OCI-LY1 (cell line): ENCODE results near the gene CAMTA1.

ENCODE experiments used
- H2AFZ ChIP-seq: fragments of 200-600 bp; sonication (generic), shearing (Covaris generic); 2 replicates; pipeline ENCODE4 v1.6.0; 2014; ENCODE audit warnings: antibody characterized with exemption, mild to moderate bottlenecking, low read length
- H3F3A ChIP-seq: fragments of 200-600 bp; sonication (generic), shearing (Covaris generic); 2 replicates; pipeline ENCODE4 v1.6.0; 2014; ENCODE audit warnings: mild to moderate bottlenecking, antibody characterized with exemption, low read length, moderate library complexity; ENCODE audit not compliant: insufficient read depth
- H3K27ac ChIP-seq: fragments of 200-600 bp; sonication (generic); 2 replicates; pipeline ENCODE4 v1.5.1; 2014; ENCODE audit warnings: low read length, mixed run types, mild to moderate bottlenecking, low read depth; ENCODE audit not compliant: poor library complexity, severe bottlenecking
- H3K27me3 ChIP-seq: fragments of 200-600 bp; sonication (generic); 2 replicates; pipeline ENCODE4 v1.6.0; 2014; ENCODE audit warnings: antibody characterized with exemption, mild to moderate bottlenecking, low read length, moderate library complexity; ENCODE audit not compliant: insufficient read depth
- H3K36me3 ChIP-seq: fragments of 200-600 bp; sonication (generic); 2 replicates; pipeline ENCODE4 v1.6.1; 2014; ENCODE audit warnings: mild to moderate bottlenecking, antibody characterized with exemption, low read length, moderate library complexity, mixed read lengths; ENCODE audit not compliant: insufficient read depth
- H3K4me1 ChIP-seq: fragments of 200-600 bp; sonication (generic); 2 replicates; pipeline ENCODE4 v1.5.1; 2014; ENCODE audit warnings: mild to moderate bottlenecking, low read length, moderate library complexity; ENCODE audit not compliant: insufficient read depth, severe bottlenecking
- H3K4me2 ChIP-seq: fragments of 200-600 bp; sonication (generic), shearing (Covaris generic); 2 replicates; pipeline ENCODE4 v1.6.1; 2014; ENCODE audit warnings: low read length
- H3K4me3 ChIP-seq: fragments of 200-600 bp; sonication (generic); 2 replicates; pipeline ENCODE4 v1.5.1; 2014; ENCODE audit warnings: low read length, low read depth, mild to moderate bottlenecking, mixed read lengths; ENCODE audit not compliant: poor library complexity, severe bottlenecking
- H3K79me2 ChIP-seq: fragments of 200-600 bp; shearing (Covaris generic); 2 replicates; pipeline ENCODE4 v1.6.1; 2016; ENCODE audit warnings: mixed run types, low read length, mixed read lengths; ENCODE audit not compliant: insufficient read depth
- H3K9ac ChIP-seq: fragments of 200-600 bp; sonication (generic), shearing (Covaris generic); 2 replicates; pipeline ENCODE4 v1.6.1; 2014; ENCODE audit warnings: mild to moderate bottlenecking, low read length, mixed read lengths
- H3K9me2 ChIP-seq: fragments of 200-600 bp; sonication (generic), shearing (Covaris generic); 2 replicates; pipeline ENCODE4 v1.6.1; 2014; ENCODE audit warnings: low read depth, mild to moderate bottlenecking, low read length, mixed read lengths
- H3K9me3 ChIP-seq: fragments of 200-600 bp; shearing (Covaris generic); 2 replicates; pipeline ENCODE4 v1.6.1; 2014; ENCODE audit warnings: low read length, mixed read lengths
- H4K20me1 ChIP-seq: fragments of 200-600 bp; sonication (generic), shearing (Covaris generic); 2 replicates; pipeline ENCODE4 v1.6.0; 2016; ENCODE audit warnings: mild to moderate bottlenecking, low read length; ENCODE audit not compliant: insufficient read depth
- CTCF ChIP-seq: fragments of 200-600 bp; sonication (generic), shearing (Covaris generic); IDR thresholded peaks from 2 replicates; pipeline ENCODE4 v1.5.1; 2017; ENCODE audit warnings: mild to moderate bottlenecking, antibody characterized with exemption, low read length, moderate library complexity, mixed read lengths
- EZH2 ChIP-seq: fragments of 200-600 bp; sonication (generic), shearing (Covaris generic); IDR thresholded peaks from 2 replicates; pipeline ENCODE4 v1.8.0; 2017; ENCODE audit warnings: borderline replicate concordance, mixed run types, mild to moderate bottlenecking, antibody characterized with exemption, low read length, moderate library complexity, mixed read lengths

The CAMTA1 gene

GRCh38 chr1:7528386-7529198 lies 743.3 kb downstream of the CAMTA1 start:
- Histone ChIP-seq H3K27me3 (no peaks in the 10 kb centered on the region), H3K27ac (no peak overlapping the region), H2AFZ (no peak overlapping the region), H3K79me2 (no peaks in the 10 kb centered on the region), H3K9me3 (no peaks in the 10 kb centered on the region), H3K9ac (no peak overlapping the region), H4K20me1 (no peaks in the 10 kb centered on the region), H3K36me3 (no peaks in the 10 kb centered on the region), H3K4me2 (no peak overlapping the region), H3K4me3 (no peak overlapping the region), H3K4me1 (no peaks in the 10 kb centered on the region), H3K9me2 (no peaks in the 10 kb centered on the region), H3F3A (no peaks in the 10 kb centered on the region)
- TF ChIP-seq CTCF (no peak), EZH2 (no peak)

GRCh38 chr1:7529917-7530316 lies 744.7 kb downstream of the CAMTA1 start:
- H3K36me3 ChIP-seq, result no peaks in the 10 kb centered on the region
- no peaks in the 10 kb centered on the region for H3K9me2 ChIP-seq
- no peaks in the 10 kb centered on the region for H3K9me3 ChIP-seq
- H3F3A ChIP-seq, result no peaks in the 10 kb centered on the region
- H2AFZ ChIP-seq, result no peak overlapping the region
- no peaks in the 10 kb centered on the region for H3K27me3 ChIP-seq
- H3K9ac ChIP-seq, result no peak overlapping the region
- no peak overlapping the region for H3K27ac ChIP-seq
- no peak overlapping the region for H3K4me3 ChIP-seq
- H3K4me1 ChIP-seq, result no peaks in the 10 kb centered on the region
- H3K4me2 ChIP-seq, result no peak overlapping the region
- H4K20me1 ChIP-seq, result no peaks in the 10 kb centered on the region
- TF ChIP-seq EZH2 (no peak), CTCF (no peak)
- no peaks in the 10 kb centered on the region for H3K79me2 ChIP-seq

- Histone ChIP-seq H3K79me2 (no peaks in the 10 kb centered on the region), H3K9ac (no peak overlapping the region), H3K27ac (no peak overlapping the region), H3K9me3 (no peaks in the 10 kb centered on the region), H3K4me1 (no peaks in the 10 kb centered on the region), H3K36me3 (no peaks in the 10 kb centered on the region), H2AFZ (no peak overlapping the region), H3K9me2 (no peaks in the 10 kb centered on the region), H3K4me3 (no peak overlapping the region), H4K20me1 (no peaks in the 10 kb centered on the region), H3F3A (no peaks in the 10 kb centered on the region), H3K4me2 (no peak overlapping the region), H3K27me3 (no peaks in the 10 kb centered on the region)
- TF ChIP-seq EZH2 (no peak), CTCF (no peak)
Measured at GRCh38 chr1:7531562-7532340, 746.5 kb downstream of the CAMTA1 start.
